Stomach (tissue), 9 donors: ENCODE measurements around the gene ERC2. TPM values are rescaled to one million over a fixed set of nuclear protein-coding genes. Genes with fewer than 3 reads are reported as not detected.
A peak's percentile ranks its signal among the peaks of the same experiment; 100 is the strongest.

Experiments used
- DNase-seq, 2 donors: peaks; one replicate each; pipeline versions ENCODE4 v3.0.0 to v3.0.0-alpha.2; 2013 to 2019
- H3K27ac ChIP-seq, 5 donors: fragments of 200-600 bp in 4 of 5; sonication (generic) in 4 of 5; one replicate each; pipeline ENCODE4 v1.5.1; 2013 to 2019; ENCODE audit warnings: mild to moderate bottlenecking in 1 of 5, moderate library complexity in 1 of 5
- H3K27me3 ChIP-seq, 3 donors: fragments of 200-600 bp; sonication (generic); one replicate each; pipeline ENCODE4 v1.5.1; 2017 to 2019; ENCODE audit warnings: mixed run types in 1 of 3
- H3K36me3 ChIP-seq, 4 donors: fragments of 200-600 bp; sonication (generic); 1 replicate in 3 of 4; 2 replicates in 1 of 4; pipeline ENCODE4 v1.5.1; 2016 to 2019
- H3K4me1 ChIP-seq, 4 donors: fragments of 200-600 bp; sonication (generic); one replicate each; pipeline ENCODE4 v1.5.1; 2016 to 2019
- H3K4me3 ChIP-seq, 4 donors: fragments of 200-600 bp; sonication (generic) in 3 of 4; one replicate each; pipeline ENCODE4 v1.5.1; 2016 to 2019; ENCODE audit warnings: mild to moderate bottlenecking in 1 of 4
- H3K9me3 ChIP-seq, 4 donors: fragments of 200-600 bp; sonication (generic); one replicate each; pipeline ENCODE4 v1.5.1; 2016 to 2019
- CTCF ChIP-seq, 7 experiments: fragments of 450-650 bp in 4 of 7; fragments of 200-600 bp in 3 of 7; sonication (generic) in 3 of 7; IDR thresholded peaks; one replicate each; pipeline ENCODE4 v1.5.1; 2016 to 2019; ENCODE audit warnings: antibody characterized with exemption in 7 of 7, control low read depth in 2 of 7, mild to moderate bottlenecking in 1 of 7
- EP300 ChIP-seq: sonication (generic); formaldehyde crosslinking; IDR thresholded peaks from one replicate; pipeline ENCODE4 v1.6.1; 2017; ENCODE audit warnings: antibody characterized with exemption
- POLR2A ChIP-seq, 4 donors: fragments of 450-650 bp; IDR thresholded peaks; one replicate each; pipeline ENCODE4 v1.6.1; 2016; ENCODE audit warnings: antibody characterized with exemption in 4 of 4, control low read depth in 2 of 4, mild to moderate bottlenecking in 1 of 4, moderate library complexity in 1 of 4
- POLR2AphosphoS5 ChIP-seq, 3 donors: sonication (generic); formaldehyde crosslinking; IDR thresholded peaks; one replicate each; pipeline ENCODE4 v1.6.1; 2016; ENCODE audit warnings: antibody characterized with exemption in 3 of 3
- WGBS, 5 donors: extraction: QIAGEN DNeasy Blood & Tissue Kit in 3 of 5; methylation state at CpG; one replicate each; pipeline versions ENCODE4 v1.1.5 to v1.1.7; 2013 to 2018; 5-methylcytosine and 5-hydroxymethylcytosine counted together
- intact Hi-C: fragments of 100-400 bp; cut with DNase I; formaldehyde crosslinking; loops from one replicate; pipeline ENCODE4 v1.15.1; 2023; ENCODE audit warnings: low total_unique reads
- polyA plus RNA-seq, 3 donors: library from polyadenylated mRNA; stranded (reverse); fragments of 200-250 nt; gene quantifications; one replicate each; pipeline ENCODE4 v1.2.3, GENCODE V29; 2013
- total RNA-seq, 5 donors: library from RNA; depleted of rRNA; stranded (reverse); fragments of >200 nt; gene quantifications; one replicate each; pipeline versions ENCODE4 v1.1.0 to v1.2.3, GENCODE V29; 2014 to 2016
- donor health status: healthy with polysubstance abuse.
- donor health status: Bipolar disorder and iron deficiency.
- donor health status: healthy.

Gene ERC2
- total and polyA plus RNA-seq, 8 donors: 0.43 to 3.1 (median 1.3) TPM; not detected in 2

DNA sequence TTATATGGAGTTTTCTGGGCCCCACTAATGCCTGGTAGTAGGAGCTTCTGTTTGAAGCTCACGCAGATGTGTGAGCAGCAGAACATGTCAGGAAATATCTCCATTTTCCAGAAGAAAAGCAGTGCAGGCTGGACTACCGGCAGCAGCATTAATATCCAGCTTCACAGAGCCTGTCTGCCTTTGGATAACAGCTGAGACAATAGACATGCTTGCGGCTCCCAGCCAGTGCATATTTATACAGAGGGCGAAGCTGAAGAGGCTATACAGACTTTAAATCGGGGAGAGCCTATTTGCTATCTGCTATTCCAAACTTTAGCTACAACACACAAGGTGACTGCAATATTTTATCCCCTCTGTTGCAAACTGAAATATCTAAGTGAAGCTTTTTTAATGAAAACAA is 731.1 kb downstream of the ERC2 start:
- no peaks in the 10 kb centered on the region for H3K9me3 ChIP-seq
- H3K36me3 ChIP-seq: no peaks in the 10 kb centered on the region
- H3K27me3 ChIP-seq: no peaks in the 10 kb centered on the region
- WGBS, 5 donors: 61 to 63% (median 62%) methylated on average over 5 of the region's 5 CpGs
- TF ChIP-seq POLR2A (IDR thresholded peaks at IDR 0.05) (no peak), POLR2AphosphoS5 (IDR thresholded peaks at IDR 0.05) (no peak), CTCF (IDR thresholded peaks at IDR 0.05) (no peak), EP300 (no peak)
- no peaks in the 10 kb centered on the region for H3K4me1 ChIP-seq
- H3K4me3 ChIP-seq: no peak overlapping the region
- H3K27ac ChIP-seq: no peak overlapping the region
- DNase-seq: peak in 1 of 2 donors; percentile 42
- intact Hi-C loops: no loop called here

GRCh38 chr3:55735976-55736375 is 732.3 kb downstream of the ERC2 start:
- DNase-seq: no peak
- TF ChIP-seq POLR2A (IDR thresholded peaks at IDR 0.05): no peak
- TF ChIP-seq CTCF (IDR thresholded peaks at IDR 0.05): no peak
- TF ChIP-seq POLR2AphosphoS5 (IDR thresholded peaks at IDR 0.05): no peak
- TF ChIP-seq EP300: no peak
- Histone ChIP-seq H3K27me3 (no peaks in the 10 kb centered on the region), H3K36me3 (no peaks in the 10 kb centered on the region), H3K9me3 (no peaks in the 10 kb centered on the region), H3K4me1 (no peaks in the 10 kb centered on the region), H3K4me3 (no peak overlapping the region), H3K27ac (no peak overlapping the region)
- intact Hi-C loops: no loop called here
- WGBS, 5 donors: 76 to 90% (median 88%) methylated on average over 3 of the region's 3 CpGs

DNA sequence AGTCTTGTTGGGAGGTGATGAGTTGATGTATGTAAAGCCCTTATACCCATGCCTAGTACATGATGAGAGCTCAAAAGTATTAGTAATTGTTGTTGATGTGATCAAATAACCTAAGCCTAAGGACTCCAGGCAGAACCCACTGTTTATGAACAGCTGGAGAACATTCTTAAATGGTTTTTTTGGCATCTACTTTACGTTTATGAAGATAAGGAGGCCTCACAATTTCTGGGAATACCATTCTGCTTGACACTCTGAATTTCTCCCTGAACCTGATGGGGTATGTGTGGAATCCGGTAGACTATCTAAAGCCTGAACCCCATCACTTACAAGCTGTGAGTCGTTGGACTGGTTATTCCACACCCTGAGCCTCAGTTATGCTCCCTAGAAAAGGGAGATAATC is 736.5 kb downstream of the ERC2 start:
- intact Hi-C loops: no loop called here

DNA sequence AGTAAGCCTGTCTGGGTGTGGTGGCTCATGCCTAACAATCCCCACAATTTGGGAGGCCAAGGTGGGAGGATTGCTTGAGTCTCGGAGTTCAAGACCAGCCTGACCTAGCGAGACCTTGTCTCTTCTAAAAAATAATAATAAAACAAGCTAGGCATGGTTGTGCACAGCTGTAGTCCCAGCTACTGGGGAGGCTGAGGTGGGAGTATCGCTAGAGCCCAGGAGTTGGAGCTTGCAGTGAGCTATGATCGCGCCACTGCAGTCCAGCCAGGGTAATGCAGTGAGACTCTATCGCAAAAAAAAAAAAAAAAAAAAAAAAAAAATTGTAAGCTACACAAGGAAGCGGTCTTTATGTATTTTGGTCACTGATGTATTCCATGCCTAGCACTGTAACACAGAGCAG is 738.7 kb downstream of the ERC2 start:
- intact Hi-C loops: no loop called here

More for the DNA sequence above, 736.5 kb downstream of the ERC2 start:
- 52 to 70% (median 64%) methylated on average over 3 of the region's 3 CpGs for WGBS, 5 donors
- Histone ChIP-seq H3K36me3 (no peaks in the 10 kb centered on the region), H3K9me3 (no peaks in the 10 kb centered on the region), H3K27ac (no peak overlapping the region), H3K27me3 (no peaks in the 10 kb centered on the region), H3K4me3 (no peak overlapping the region), H3K4me1 (no peaks in the 10 kb centered on the region)
- no peak for DNase-seq
- TF ChIP-seq POLR2A (IDR thresholded peaks at IDR 0.05): no peak
- TF ChIP-seq EP300: no peak

DNA sequence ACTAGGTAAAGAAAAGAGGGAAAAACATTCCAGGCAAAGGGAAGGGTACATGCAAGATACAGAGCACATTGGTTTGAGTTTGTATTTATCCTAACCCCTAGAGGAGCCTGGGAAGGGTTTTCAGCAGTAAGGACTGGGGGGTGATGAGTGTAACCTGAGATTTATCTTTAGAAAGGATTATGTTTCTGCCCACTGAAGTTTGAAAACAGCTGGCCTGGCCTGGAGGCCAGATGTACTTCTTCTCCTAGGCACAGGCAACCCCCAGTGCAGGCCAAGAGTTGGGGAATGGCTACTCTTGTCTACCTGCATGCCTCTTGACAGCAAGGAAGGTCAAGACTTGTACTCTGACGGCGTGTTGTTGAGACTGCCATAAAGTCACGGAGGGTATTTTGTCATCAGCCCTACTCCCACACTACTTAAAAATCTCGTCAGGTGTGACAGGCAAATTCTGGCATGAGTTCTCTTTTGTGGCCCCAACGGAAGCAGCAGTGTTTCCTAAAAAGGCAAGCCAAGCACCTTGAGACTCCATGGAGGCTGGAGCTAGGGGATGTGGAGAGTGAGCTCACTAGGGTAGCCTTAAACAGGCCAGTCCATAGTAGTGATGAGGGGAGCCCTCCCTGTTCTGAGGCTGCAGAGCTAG is 739.7 kb downstream of the ERC2 start:
- DNase-seq: no peak
- Histone ChIP-seq H3K4me3 (no peak overlapping the region), H3K9me3 (no peaks in the 10 kb centered on the region), H3K27me3 (no peaks in the 10 kb centered on the region), H3K27ac (no peak overlapping the region), H3K4me1 (no peaks in the 10 kb centered on the region), H3K36me3 (no peaks in the 10 kb centered on the region)
- intact Hi-C loops: no loop called here
- TF ChIP-seq POLR2AphosphoS5 (IDR thresholded peaks at IDR 0.05) (no peak), CTCF (IDR thresholded peaks at IDR 0.05) (no peak), EP300 (no peak), POLR2A (IDR thresholded peaks at IDR 0.05) (no peak)
- 88 to 95% (median 94%) methylated on average over 5 of the region's 5 CpGs for WGBS, 5 donors

More for the DNA sequence above, 738.7 kb downstream of the ERC2 start:
- no peak overlapping the region for H3K4me3 ChIP-seq
- H3K27me3 ChIP-seq: no peaks in the 10 kb centered on the region
- no peaks in the 10 kb centered on the region for H3K9me3 ChIP-seq
- H3K36me3 ChIP-seq: no peaks in the 10 kb centered on the region
- 78 to 92% (median 83%) methylated on average over 7 of the region's 7 CpGs for WGBS, 5 donors
- H3K27ac ChIP-seq: no peak overlapping the region
- TF ChIP-seq POLR2A (IDR thresholded peaks at IDR 0.05): no peak
- DNase-seq: no peak
- H3K4me1 ChIP-seq: no peaks in the 10 kb centered on the region
